ENCODE results near the gene ENC1.

The ENC1 gene

DNA sequence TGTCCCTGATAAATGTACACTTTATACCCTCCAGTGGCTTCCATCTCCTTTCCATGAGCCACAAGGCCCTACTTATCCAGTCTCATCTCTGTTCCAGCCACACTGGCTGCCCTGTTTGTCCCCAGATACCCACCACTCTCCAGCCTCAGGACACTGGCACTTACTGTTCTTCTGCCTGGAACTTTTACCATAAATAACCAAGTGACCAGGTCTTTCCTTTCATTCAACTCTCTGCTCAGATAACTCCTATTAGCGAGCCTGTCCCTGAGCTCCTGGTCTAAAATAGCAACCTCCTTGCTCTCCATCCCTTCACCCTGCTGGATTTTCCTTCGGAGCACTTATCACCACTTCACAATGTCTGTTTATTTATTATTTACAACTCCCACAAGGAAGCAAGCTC is 16.6 kb upstream of the ENC1 start:
- Histone ChIP-seq H3K18ac (ENCODE audit: low read depth in 1 of 2, low read length in 2 of 2) (no peak overlapping the region), H2AK5ac (ENCODE audit: low read length, severe bottlenecking) (no peak overlapping the region), H2BK15ac (ENCODE audit: low read depth, poor library complexity, severe bottlenecking) (no peak overlapping the region), H3K79me1 (replicated peaks; ENCODE audit: low read length, poor library complexity, severe bottlenecking) (no peaks in the 10 kb centered on the region), H2BK12ac (ENCODE audit: low read length in 2 of 2) (no peak overlapping the region), H3K27ac (ENCODE audit: low read length, poor library complexity, severe bottlenecking) (no peak overlapping the region), H2AFZ (ENCODE audit: low read depth, low read length) (no peak overlapping the region), H3K9me3 (ENCODE audit: control insufficient read depth, low read length) (no peaks in the 10 kb centered on the region), H2BK5ac (ENCODE audit: low read depth, low read length, poor library complexity, severe bottlenecking) (no peak overlapping the region), H3K23ac (ENCODE audit: low read length in 2 of 2) (no peak overlapping the region), H2BK120ac (ENCODE audit: low read depth, low read length) (no peak overlapping the region), H3K4me3 (ENCODE audit: insufficient read depth in 1 of 2, low read depth in 1 of 2, low read length in 2 of 2) (no peak overlapping the region), H4K91ac (ENCODE audit: low read length) (no peak overlapping the region), H3K36me3 (ENCODE audit: control insufficient read depth in 1 of 2, insufficient read depth in 2 of 2, low read depth in 1 of 2, low read length in 2 of 2) (no peaks in the 10 kb centered on the region), H3K4me1 (ENCODE audit: control insufficient read depth, insufficient read depth, low read depth, low read length) (no peaks in the 10 kb centered on the region), H3K9ac (ENCODE audit: low read length) (no peak overlapping the region), H3K14ac (ENCODE audit: low read length in 2 of 2) (no peak overlapping the region), H3K4ac (ENCODE audit: low read depth in 1 of 2, low read length in 2 of 2) (no peak overlapping the region), H3K4me2 (ENCODE audit: low read length, poor library complexity, severe bottlenecking) (no peak overlapping the region), H4K8ac (ENCODE audit: low read length) (no peak overlapping the region), H3K27me3 (ENCODE audit: control insufficient read depth in 1 of 2, insufficient read depth in 1 of 2, low read length in 2 of 2) (no peaks in the 10 kb centered on the region)
- no peak for DNase-seq
- 41% methylated on average over 1 of the region's 2 CpGs for WGBS

- Histone ChIP-seq H3K4me2 (ENCODE audit: low read length, poor library complexity, severe bottlenecking) (no peak overlapping the region), H3K79me1 (replicated peaks; ENCODE audit: low read length, poor library complexity, severe bottlenecking) (no peaks in the 10 kb centered on the region), H2BK12ac (ENCODE audit: low read length in 2 of 2) (no peak overlapping the region), H4K91ac (ENCODE audit: low read length) (no peak overlapping the region), H3K18ac (ENCODE audit: low read depth in 1 of 2, low read length in 2 of 2) (no peak overlapping the region), H2BK120ac (ENCODE audit: low read depth, low read length) (no peak overlapping the region), H3K4ac (ENCODE audit: low read depth in 1 of 2, low read length in 2 of 2) (no peak overlapping the region), H3K23ac (ENCODE audit: low read length in 2 of 2) (no peak overlapping the region), H2AFZ (ENCODE audit: low read depth, low read length) (no peak overlapping the region), H3K14ac (ENCODE audit: low read length in 2 of 2) (no peak overlapping the region), H3K9ac (ENCODE audit: low read length) (no peak overlapping the region), H3K27ac (ENCODE audit: low read length, poor library complexity, severe bottlenecking) (no peak overlapping the region), H3K36me3 (ENCODE audit: control insufficient read depth in 1 of 2, insufficient read depth in 2 of 2, low read depth in 1 of 2, low read length in 2 of 2) (no peaks in the 10 kb centered on the region), H3K9me3 (ENCODE audit: control insufficient read depth, low read length) (no peaks in the 10 kb centered on the region), H3K4me3 (ENCODE audit: insufficient read depth in 1 of 2, low read depth in 1 of 2, low read length in 2 of 2) (no peak overlapping the region), H2BK15ac (ENCODE audit: low read depth, poor library complexity, severe bottlenecking) (no peak overlapping the region), H3K27me3 (ENCODE audit: control insufficient read depth in 1 of 2, insufficient read depth in 1 of 2, low read length in 2 of 2) (no peaks in the 10 kb centered on the region), H3K4me1 (ENCODE audit: control insufficient read depth, insufficient read depth, low read depth, low read length) (no peaks in the 10 kb centered on the region), H4K8ac (ENCODE audit: low read length) (no peak overlapping the region), H2AK5ac (ENCODE audit: low read length, severe bottlenecking) (no peak overlapping the region), H2BK5ac (ENCODE audit: low read depth, low read length, poor library complexity, severe bottlenecking) (no peak overlapping the region)
- DNase-seq: no peak
Measured at GRCh38 chr5:74655716-74656115, 15.2 kb upstream of the ENC1 start.

DNA sequence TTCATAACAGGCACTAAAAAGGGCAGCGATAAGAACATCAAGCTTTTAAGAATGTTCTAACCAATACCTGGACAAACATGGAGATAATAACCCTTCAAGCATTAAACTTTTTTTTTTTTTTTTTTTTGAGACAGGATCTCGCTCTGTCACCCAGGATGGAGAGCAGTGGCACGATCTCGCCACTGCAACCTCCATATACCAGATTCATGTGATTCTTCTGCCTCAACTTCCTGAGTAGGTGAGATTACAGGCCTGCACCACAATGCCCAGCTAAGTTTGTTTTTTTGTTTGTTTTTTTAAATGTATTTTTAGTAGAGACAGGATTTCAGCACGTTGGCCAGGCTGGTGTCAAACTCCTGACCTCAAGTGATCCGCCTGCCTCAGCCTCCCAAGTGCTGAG is 14.7 kb upstream of the ENC1 start:
- H2AFZ ChIP-seq (ENCODE audit: low read depth, low read length): no peak overlapping the region
- no peak overlapping the region for H3K14ac ChIP-seq (ENCODE audit: low read length in 2 of 2)
- no peak overlapping the region for H3K4me3 ChIP-seq (ENCODE audit: insufficient read depth in 1 of 2, low read depth in 1 of 2, low read length in 2 of 2)
- H3K27ac ChIP-seq (ENCODE audit: low read length, poor library complexity, severe bottlenecking): no peak overlapping the region
- H3K9ac ChIP-seq (ENCODE audit: low read length): no peak overlapping the region
- H3K18ac ChIP-seq (ENCODE audit: low read depth in 1 of 2, low read length in 2 of 2): no peak overlapping the region
- H2BK120ac ChIP-seq (ENCODE audit: low read depth, low read length): no peak overlapping the region
- no peak overlapping the region for H3K4ac ChIP-seq (ENCODE audit: low read depth in 1 of 2, low read length in 2 of 2)
- H2BK12ac ChIP-seq (ENCODE audit: low read length in 2 of 2): no peak overlapping the region
- no peaks in the 10 kb centered on the region for H3K4me1 ChIP-seq (ENCODE audit: control insufficient read depth, insufficient read depth, low read depth, low read length)
- no peak overlapping the region for H2BK5ac ChIP-seq (ENCODE audit: low read depth, low read length, poor library complexity, severe bottlenecking)
- H3K36me3 ChIP-seq (ENCODE audit: control insufficient read depth in 1 of 2, insufficient read depth in 2 of 2, low read depth in 1 of 2, low read length in 2 of 2): no peaks in the 10 kb centered on the region
- no peak overlapping the region for H2AK5ac ChIP-seq (ENCODE audit: low read length, severe bottlenecking)
- no peak overlapping the region for H4K91ac ChIP-seq (ENCODE audit: low read length)
- H3K79me1 ChIP-seq (replicated peaks; ENCODE audit: low read length, poor library complexity, severe bottlenecking): no peaks in the 10 kb centered on the region
- WGBS: 89% methylated on average over 6 of the region's 6 CpGs
- H3K9me3 ChIP-seq (ENCODE audit: control insufficient read depth, low read length): no peaks in the 10 kb centered on the region
- no peak overlapping the region for H3K4me2 ChIP-seq (ENCODE audit: low read length, poor library complexity, severe bottlenecking)
- H3K27me3 ChIP-seq (ENCODE audit: control insufficient read depth in 1 of 2, insufficient read depth in 1 of 2, low read length in 2 of 2): no peaks in the 10 kb centered on the region
- H3K23ac ChIP-seq (ENCODE audit: low read length in 2 of 2): no peak overlapping the region
- no peak overlapping the region for H2BK15ac ChIP-seq (ENCODE audit: low read depth, poor library complexity, severe bottlenecking)
- H4K8ac ChIP-seq (ENCODE audit: low read length): no peak overlapping the region
- DNase-seq: no peak

GRCh38 chr5:74653991-74654390 is 13.5 kb upstream of the ENC1 start:
- Histone ChIP-seq H3K36me3 (ENCODE audit: control insufficient read depth in 1 of 2, insufficient read depth in 2 of 2, low read depth in 1 of 2, low read length in 2 of 2) (no peaks in the 10 kb centered on the region), H3K9ac (ENCODE audit: low read length) (no peak overlapping the region), H2BK120ac (ENCODE audit: low read depth, low read length) (no peak overlapping the region), H3K4me1 (ENCODE audit: control insufficient read depth, insufficient read depth, low read depth, low read length) (peaks cover 1% of the 10 kb centered on the region), H2AK5ac (ENCODE audit: low read length, severe bottlenecking) (no peak overlapping the region), H3K4me2 (ENCODE audit: low read length, poor library complexity, severe bottlenecking) (no peak overlapping the region), H3K18ac (ENCODE audit: low read depth in 1 of 2, low read length in 2 of 2) (no peak overlapping the region), H3K27ac (ENCODE audit: low read length, poor library complexity, severe bottlenecking) (no peak overlapping the region), H3K9me3 (ENCODE audit: control insufficient read depth, low read length) (no peaks in the 10 kb centered on the region), H2BK12ac (ENCODE audit: low read length in 2 of 2) (no peak overlapping the region), H3K27me3 (ENCODE audit: control insufficient read depth in 1 of 2, insufficient read depth in 1 of 2, low read length in 2 of 2) (no peaks in the 10 kb centered on the region), H3K79me1 (replicated peaks; ENCODE audit: low read length, poor library complexity, severe bottlenecking) (no peaks in the 10 kb centered on the region), H3K14ac (ENCODE audit: low read length in 2 of 2) (no peak overlapping the region), H3K23ac (ENCODE audit: low read length in 2 of 2) (no peak overlapping the region), H2AFZ (ENCODE audit: low read depth, low read length) (no peak overlapping the region), H4K91ac (ENCODE audit: low read length) (no peak overlapping the region), H2BK5ac (ENCODE audit: low read depth, low read length, poor library complexity, severe bottlenecking) (no peak overlapping the region), H4K8ac (ENCODE audit: low read length) (no peak overlapping the region), H3K4ac (ENCODE audit: low read depth in 1 of 2, low read length in 2 of 2) (no peak overlapping the region), H3K4me3 (ENCODE audit: insufficient read depth in 1 of 2, low read depth in 1 of 2, low read length in 2 of 2) (no peak overlapping the region), H2BK15ac (ENCODE audit: low read depth, poor library complexity, severe bottlenecking) (no peak overlapping the region)
- no peak for DNase-seq
- 85% methylated on average over 5 of the region's 5 CpGs for WGBS

All from mesenchymal stem cell (in vitro differentiated cells and primary cell).